Measurements from ENCODE around the gene MRGPRD. TPM values are rescaled to one million over a fixed set of nuclear protein-coding genes. Genes with fewer than 3 reads are reported as not detected.

The MRGPRD gene, protein sequence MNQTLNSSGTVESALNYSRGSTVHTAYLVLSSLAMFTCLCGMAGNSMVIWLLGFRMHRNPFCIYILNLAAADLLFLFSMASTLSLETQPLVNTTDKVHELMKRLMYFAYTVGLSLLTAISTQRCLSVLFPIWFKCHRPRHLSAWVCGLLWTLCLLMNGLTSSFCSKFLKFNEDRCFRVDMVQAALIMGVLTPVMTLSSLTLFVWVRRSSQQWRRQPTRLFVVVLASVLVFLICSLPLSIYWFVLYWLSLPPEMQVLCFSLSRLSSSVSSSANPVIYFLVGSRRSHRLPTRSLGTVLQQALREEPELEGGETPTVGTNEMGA
- total RNA-seq: not detected in 2 replicates

DNA sequence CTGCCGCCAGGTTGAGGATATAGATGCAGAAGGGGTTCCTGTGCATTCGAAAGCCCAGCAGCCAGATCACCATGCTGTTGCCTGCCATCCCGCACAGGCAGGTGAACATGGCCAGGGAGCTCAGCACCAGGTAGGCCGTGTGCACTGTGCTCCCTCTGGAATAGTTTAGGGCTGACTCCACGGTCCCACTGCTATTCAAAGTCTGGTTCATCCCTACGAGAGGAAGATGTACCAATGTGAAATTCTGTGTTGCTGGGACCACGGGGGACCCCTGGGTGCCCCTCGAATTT is at the start of gene MRGPRD:
Gene MRGPRD (minus strand): TSS at position 211 of the 290 bp plus-strand sequence. CDS start 0 bp downstream, at position 211.
- no peaks in the 10 kb centered on the region for H3K36me3 Mint-ChIP-seq (ENCODE audit: low read depth)
- H3K9me3 Mint-ChIP-seq: peaks cover 4% of the 10 kb centered on the region
- no peaks in the 10 kb centered on the region for H3K4me1 Mint-ChIP-seq (ENCODE audit: low read depth)
- DNase-seq (ENCODE audit: low spot score): no peak
- no peak within 1 kb of the TSS for H3K4me3 Mint-ChIP-seq
- H3K27ac Mint-ChIP-seq: no peak within 1 kb of the TSS
- intact Hi-C loops (cut with micrococcal nuclease): no loop called here
- H3K27me3 Mint-ChIP-seq (ENCODE audit: insufficient read depth): peaks cover 2% of the 10 kb centered on the region

DNA sequence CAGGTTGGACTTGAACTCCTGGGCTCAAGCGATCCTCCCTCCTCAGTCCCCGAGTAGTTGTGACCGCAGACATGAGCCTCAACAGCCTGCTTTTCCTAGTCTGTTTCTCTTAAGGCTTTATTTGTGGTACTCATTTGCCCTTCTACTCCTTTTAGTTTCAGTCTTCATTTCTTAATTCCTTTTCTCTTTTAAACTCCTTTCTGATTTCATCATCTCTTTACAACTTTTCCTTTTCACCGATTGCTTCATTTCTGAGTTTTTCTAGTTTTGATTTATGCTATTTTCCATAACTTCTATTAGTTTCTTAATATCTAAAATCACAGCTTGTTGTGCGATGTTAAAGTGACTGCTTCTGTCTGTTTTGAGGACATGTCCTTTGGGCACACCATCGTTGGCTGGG is 49.5 kb upstream of the MRGPRD start:
- H3K27me3 Mint-ChIP-seq (ENCODE audit: insufficient read depth): peaks cover 2% of the 10 kb centered on the region
- intact Hi-C loops (cut with micrococcal nuclease): no loop called here

DNA sequence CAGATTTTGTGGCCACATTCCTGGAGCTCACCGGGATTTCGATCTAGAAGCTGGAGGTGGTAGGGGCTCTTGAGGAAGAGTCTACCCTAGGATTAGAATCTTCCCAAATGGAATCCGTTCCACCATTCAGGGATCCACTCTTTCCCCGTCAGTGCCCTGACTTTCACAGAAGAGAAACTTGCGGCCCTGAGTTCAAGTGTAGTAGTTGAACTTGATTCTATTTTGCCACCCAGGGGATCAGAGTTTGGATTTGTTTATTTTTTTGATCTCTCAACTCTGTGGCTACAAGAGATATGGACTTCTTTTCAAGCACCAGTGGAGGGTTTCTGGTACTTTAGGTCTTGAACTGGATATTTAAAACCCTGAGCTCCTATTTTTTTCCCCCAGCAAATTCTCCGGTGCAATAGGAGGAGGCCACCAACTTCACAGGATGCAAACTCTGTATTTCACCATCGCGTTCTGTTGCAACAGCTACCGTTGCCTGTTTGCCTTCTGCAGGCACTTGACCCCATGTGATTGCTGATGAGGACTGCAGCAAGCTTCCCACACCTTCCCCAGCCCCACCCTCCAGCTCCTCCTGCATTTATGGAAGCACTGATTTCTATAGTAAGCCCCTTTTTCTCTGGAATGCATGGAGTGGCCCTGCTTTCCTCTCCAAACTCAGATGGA is 47.1 kb upstream of the MRGPRD start:
- no peaks in the 10 kb centered on the region for H3K9me3 Mint-ChIP-seq
- DNase-seq (ENCODE audit: low spot score): no peak
- no peaks in the 10 kb centered on the region for H3K36me3 Mint-ChIP-seq (ENCODE audit: low read depth)
- H3K4me1 Mint-ChIP-seq (ENCODE audit: low read depth): no peaks in the 10 kb centered on the region
- H3K27me3 Mint-ChIP-seq (ENCODE audit: insufficient read depth): peaks cover 2% of the 10 kb centered on the region
- intact Hi-C loops (cut with micrococcal nuclease): no loop called here
- no peak overlapping the region for H3K27ac Mint-ChIP-seq
- H3K4me3 Mint-ChIP-seq: no peak overlapping the region

More for the DNA sequence above, 49.5 kb upstream of the MRGPRD start:
- H3K36me3 Mint-ChIP-seq (ENCODE audit: low read depth): no peaks in the 10 kb centered on the region
- no peaks in the 10 kb centered on the region for H3K9me3 Mint-ChIP-seq
- DNase-seq (ENCODE audit: low spot score): no peak
- H3K27ac Mint-ChIP-seq: no peak overlapping the region
- no peaks in the 10 kb centered on the region for H3K4me1 Mint-ChIP-seq (ENCODE audit: low read depth)
- no peak overlapping the region for H3K4me3 Mint-ChIP-seq

DNA sequence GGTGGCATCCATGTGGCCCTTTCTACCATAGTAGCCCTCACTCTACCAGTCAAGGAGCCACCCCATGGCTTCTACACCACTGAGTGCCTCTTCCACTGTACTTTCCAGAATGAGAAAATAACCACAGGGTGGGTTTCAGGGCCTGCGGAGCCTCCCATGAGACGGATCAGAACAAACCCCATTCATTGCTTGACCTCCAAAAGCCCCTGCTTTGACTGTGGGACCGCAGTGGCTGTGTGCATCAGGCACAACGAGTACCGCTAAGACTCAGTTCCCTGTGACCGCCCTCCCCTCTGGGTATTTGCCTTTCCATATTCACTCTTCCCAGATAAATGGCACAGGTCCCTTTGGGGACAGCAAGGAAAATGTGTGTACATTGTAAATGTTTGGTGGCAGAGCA is 43.7 kb upstream of the MRGPRD start:
- DNase-seq (ENCODE audit: low spot score): no peak
- Mint-ChIP-seq H3K9me3 (no peaks in the 10 kb centered on the region), H3K27ac (no peak overlapping the region), H3K4me3 (no peak overlapping the region), H3K36me3 (ENCODE audit: low read depth) (no peaks in the 10 kb centered on the region), H3K27me3 (ENCODE audit: insufficient read depth) (peaks cover under 1% of the 10 kb centered on the region), H3K4me1 (ENCODE audit: low read depth) (no peaks in the 10 kb centered on the region)
- intact Hi-C loops (cut with micrococcal nuclease): no loop called here

DNA sequence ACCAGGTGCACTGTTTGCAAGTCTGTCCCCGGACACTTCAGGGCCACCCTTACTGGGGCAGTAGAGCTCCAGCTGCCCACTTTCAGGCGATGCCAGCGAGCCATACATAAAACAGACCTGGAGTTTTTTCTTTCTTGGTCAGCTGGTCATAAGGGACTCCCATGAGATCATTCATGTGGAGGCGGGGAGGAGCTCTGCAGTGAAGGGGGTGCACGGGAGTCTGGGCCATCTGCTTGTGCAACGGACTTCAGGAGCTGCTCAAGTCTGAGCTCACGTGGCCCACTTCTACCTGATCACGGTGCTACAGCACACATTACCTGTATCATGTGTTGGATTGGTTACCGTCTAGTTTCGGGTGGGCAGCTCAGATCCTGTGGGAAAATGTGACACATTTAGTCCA is 41.5 kb upstream of the MRGPRD start:
- H3K9me3 Mint-ChIP-seq: no peaks in the 10 kb centered on the region
- DNase-seq (ENCODE audit: low spot score): no peak
- no peak overlapping the region for H3K27ac Mint-ChIP-seq
- H3K27me3 Mint-ChIP-seq (ENCODE audit: insufficient read depth): no peaks in the 10 kb centered on the region
- no peak overlapping the region for H3K4me3 Mint-ChIP-seq
- H3K4me1 Mint-ChIP-seq (ENCODE audit: low read depth): no peaks in the 10 kb centered on the region
- intact Hi-C loops (cut with micrococcal nuclease): no loop called here
- no peaks in the 10 kb centered on the region for H3K36me3 Mint-ChIP-seq (ENCODE audit: low read depth)

DNA sequence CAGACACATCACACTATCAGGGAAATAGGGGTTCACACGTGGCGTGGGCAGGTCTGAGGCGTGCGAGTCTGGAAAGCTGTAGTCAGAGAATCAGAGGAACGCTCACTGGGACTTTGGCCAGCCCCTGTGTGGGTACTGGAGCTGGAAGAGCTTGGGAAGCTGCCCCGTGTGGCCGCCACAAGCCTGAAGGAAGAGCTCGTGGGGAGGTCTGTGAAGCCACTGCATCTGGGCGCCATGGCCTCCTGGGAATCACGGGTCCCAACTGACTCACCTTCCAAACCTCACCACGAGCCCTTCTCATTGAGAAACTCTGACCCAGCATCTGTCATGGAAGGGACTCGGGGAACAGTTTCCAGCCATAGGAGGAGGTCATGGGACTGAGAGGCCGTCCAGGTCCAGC is 38.1 kb upstream of the MRGPRD start:
- peaks cover 2% of the 10 kb centered on the region for H3K27me3 Mint-ChIP-seq (ENCODE audit: insufficient read depth)
- intact Hi-C loops (cut with micrococcal nuclease): no loop called here
- H3K36me3 Mint-ChIP-seq (ENCODE audit: low read depth): no peaks in the 10 kb centered on the region
- no peak for DNase-seq (ENCODE audit: low spot score)
- H3K9me3 Mint-ChIP-seq: no peaks in the 10 kb centered on the region
- no peaks in the 10 kb centered on the region for H3K4me1 Mint-ChIP-seq (ENCODE audit: low read depth)
- no peak overlapping the region for H3K4me3 Mint-ChIP-seq
- H3K27ac Mint-ChIP-seq: no peak overlapping the region

DNA sequence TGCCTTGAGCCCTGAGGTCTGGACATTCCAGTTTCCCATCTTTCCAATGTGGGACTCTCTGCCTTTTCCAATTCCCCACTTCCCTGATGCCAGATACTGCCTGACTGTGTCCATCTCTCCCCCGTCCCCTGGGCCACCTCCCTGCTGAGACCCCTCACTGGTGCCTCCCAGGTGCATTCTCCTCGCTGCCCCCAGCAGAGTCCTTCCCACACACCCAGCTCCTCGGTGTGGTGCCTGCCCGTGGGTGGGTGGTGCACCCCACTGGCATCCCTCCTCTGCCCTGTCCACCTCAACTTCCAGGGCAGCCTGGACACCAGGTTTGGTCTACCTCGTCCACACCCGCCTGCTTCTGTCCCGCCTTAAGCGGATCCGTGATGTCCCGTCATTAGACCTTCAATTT is 37.2 kb upstream of the MRGPRD start:
- Mint-ChIP-seq H3K4me1 (ENCODE audit: low read depth) (no peaks in the 10 kb centered on the region), H3K4me3 (no peak overlapping the region), H3K9me3 (no peaks in the 10 kb centered on the region), H3K27me3 (ENCODE audit: insufficient read depth) (peaks cover 2% of the 10 kb centered on the region), H3K36me3 (ENCODE audit: low read depth) (no peaks in the 10 kb centered on the region), H3K27ac (no peak overlapping the region)
- DNase-seq (ENCODE audit: low spot score): no peak
- intact Hi-C loops (cut with micrococcal nuclease): no loop called here

DNA sequence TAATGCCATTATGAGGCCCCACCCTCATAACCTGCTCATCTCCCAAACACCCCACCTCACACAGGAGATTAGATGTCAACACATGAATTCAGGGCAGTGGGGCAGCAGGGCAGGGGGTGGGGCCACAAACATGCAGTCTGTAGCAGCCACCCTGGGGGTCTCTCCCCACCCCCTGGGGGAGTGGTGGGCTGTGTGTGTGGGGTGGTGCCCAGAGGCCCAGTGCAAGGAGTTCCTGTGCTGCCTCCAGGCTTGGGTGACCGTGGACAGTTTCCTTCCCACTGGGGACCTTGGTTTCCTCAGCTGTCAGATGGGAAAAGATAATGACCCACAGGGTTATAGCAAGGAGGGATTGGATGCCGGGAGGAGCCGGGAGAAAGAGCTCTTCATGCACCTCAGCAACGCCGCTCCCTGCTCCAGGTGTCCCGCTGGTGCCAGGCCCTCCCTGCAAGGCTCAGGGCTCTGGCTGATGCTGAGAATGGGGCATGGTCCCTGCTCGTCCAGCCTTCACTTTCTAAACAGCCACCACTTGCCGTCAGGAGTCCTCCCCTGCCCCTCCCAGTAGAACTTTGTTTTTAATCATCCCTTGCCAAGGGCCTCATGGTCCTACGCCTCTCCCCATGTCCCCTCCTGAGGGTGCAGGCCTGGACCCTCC is 34.2 kb upstream of the MRGPRD start:
- Mint-ChIP-seq H3K36me3 (ENCODE audit: low read depth) (no peaks in the 10 kb centered on the region), H3K4me3 (no peak overlapping the region), H3K27me3 (ENCODE audit: insufficient read depth) (peaks cover 17% of the 10 kb centered on the region), H3K9me3 (no peaks in the 10 kb centered on the region), H3K4me1 (ENCODE audit: low read depth) (no peaks in the 10 kb centered on the region), H3K27ac (no peak overlapping the region)
- intact Hi-C loops (cut with micrococcal nuclease): no loop called here
- DNase-seq (ENCODE audit: low spot score): no peak

DNA sequence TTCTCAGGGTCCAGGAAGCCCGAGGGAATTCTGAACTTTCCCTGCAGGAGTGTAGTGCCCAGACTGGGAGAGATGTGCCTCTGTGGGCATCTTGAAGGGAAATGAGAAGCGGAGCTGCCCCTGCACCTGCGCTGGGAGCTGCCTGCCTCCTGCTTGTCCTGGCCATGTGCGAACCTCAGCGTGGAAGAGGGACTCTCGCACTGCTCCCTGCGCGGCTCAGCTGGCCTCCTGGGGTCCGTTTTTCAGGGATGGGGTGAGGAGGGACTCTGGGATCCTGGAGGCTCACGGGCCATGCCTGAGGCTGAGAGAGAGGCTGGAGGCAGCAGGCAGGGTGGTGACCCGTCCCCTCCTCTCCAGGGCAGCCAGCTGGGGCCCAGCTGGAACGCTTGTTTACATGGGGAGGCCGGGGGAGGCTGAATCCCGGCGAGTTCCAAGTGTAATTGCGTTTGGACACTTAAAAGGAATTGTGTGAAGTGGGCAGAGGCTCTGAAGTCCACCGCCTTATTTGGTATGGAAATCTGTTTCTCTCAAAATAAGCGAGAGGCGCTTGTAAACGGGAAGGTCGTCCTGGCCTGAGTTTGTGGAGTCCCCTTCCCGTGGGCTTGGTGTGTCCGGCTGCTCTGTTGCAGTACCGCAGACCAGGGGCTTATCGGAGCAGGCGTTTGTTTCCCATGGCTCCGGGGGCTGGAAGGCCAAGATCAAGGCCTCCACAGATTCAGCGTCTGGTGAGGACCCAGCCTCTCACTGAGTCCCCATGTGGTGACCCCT is 33.5 kb upstream of the MRGPRD start:
- Mint-ChIP-seq H3K36me3 (ENCODE audit: low read depth) (no peaks in the 10 kb centered on the region), H3K4me1 (ENCODE audit: low read depth) (no peaks in the 10 kb centered on the region), H3K4me3 (no peak overlapping the region), H3K27me3 (ENCODE audit: insufficient read depth) (peaks cover 17% of the 10 kb centered on the region), H3K9me3 (no peaks in the 10 kb centered on the region), H3K27ac (no peak overlapping the region)
- DNase-seq (ENCODE audit: low spot score): no peak
- intact Hi-C loops (cut with micrococcal nuclease): no loop called here

DNA sequence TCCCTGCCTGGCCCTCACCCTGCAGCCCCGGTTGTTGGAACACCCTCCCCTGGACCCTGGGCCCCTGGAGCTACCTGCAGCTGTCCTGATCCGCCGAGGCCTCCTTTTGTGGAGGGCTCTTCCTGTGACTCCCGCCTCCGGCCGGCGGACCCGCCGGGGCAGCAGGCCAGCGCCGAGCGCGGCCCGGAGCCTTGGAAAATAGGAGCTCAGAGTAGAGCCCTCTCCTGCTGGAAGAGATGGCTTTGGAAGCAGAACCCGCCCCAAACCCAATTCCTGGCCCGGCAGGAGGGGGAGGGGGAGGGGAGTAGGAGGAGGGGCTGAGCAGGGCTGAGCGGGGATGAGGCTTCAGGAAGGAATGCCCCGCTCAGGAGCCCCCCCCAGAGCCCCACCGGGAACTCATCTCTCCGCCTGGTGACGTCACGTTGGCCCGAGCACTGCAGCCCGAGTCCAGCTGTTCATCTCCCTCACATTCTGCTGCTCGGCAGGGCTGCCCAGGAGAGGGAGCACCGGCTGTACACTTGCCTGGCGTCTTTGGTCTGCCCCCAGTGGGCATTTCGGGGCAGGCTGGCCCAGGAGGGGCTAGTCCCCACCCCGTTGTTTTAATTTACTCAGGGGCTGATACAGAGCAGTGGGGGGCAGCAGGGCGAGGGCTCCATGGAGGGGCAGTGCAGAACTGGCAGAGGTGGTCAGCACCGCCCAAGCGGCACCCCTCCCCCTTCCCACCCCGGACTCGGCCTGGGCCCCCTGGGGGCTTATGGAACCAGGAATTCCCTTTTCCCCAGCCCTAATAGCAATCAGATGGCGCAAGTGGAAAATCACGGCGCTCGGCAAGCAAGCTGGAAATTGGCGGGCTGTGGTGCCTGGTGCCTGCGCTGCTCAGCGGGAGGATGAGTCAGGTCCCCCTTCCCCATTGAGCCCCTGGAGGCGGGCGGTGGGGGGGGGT is 32.5 kb upstream of the MRGPRD start, which contains the start of gene MRGPRF:
Gene MRGPRF (minus strand): TSS at position 238 of the 943 bp plus-strand sequence. CDS start 3,345 bp downstream, outside the sequence.
- H3K4me1 Mint-ChIP-seq (ENCODE audit: low read depth): no peaks in the 10 kb centered on the region
- no peaks in the 10 kb centered on the region for H3K36me3 Mint-ChIP-seq (ENCODE audit: low read depth)
- H3K9me3 Mint-ChIP-seq: no peaks in the 10 kb centered on the region
- H3K4me3 Mint-ChIP-seq: no peak within 1 kb of the TSS
- no peak within 1 kb of the TSS for H3K27ac Mint-ChIP-seq
- peaks cover 17% of the 10 kb centered on the region for H3K27me3 Mint-ChIP-seq (ENCODE audit: insufficient read depth)
- no peak for DNase-seq (ENCODE audit: low spot score)
- intact Hi-C loops (cut with micrococcal nuclease): no loop called here

DNA sequence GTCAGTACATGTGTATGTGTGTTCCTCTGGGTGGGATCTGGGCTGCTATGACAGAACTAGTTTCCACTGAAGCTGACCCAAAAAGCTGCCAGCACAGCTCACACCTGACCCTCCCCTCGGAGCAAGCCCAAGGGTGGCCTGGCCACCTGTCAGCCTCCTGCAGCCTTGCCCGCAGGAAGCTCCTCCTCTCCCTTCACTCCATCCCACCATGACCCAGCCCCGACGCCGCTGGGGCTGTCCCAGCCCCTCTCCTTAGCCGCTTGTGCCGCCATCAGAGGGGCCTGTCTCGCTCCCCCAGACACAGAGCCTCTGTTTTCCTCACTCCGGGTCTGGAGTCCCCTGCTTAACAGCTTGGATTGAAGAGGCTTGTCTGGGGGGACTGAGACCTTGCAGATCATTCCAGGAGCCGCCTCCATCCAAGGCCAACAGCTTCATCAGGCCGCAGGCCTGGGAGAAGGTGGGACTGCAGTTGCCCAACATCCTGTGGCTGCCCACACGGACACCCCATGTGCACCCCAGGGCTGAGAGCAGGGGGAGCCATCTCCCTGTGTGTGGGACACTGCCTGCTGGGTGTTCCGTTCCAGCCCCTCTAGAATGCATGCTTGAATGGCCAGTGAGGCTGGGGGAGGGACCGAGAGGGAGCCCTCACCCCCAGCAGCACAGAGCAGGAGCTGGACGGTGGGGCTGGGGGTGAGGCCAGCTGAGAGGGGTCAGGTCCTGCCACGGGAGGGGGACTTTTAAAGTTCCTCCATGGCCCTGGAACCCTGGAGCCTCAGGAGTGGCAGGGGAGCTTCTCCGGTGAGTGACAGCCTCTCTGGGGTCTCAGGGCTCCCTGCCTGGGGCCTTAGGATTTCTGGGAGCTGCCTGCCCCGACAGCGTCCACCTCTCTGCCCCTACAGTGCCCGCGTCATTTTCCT is 31.6 kb upstream of the MRGPRD start:
- Mint-ChIP-seq H3K9me3 (no peaks in the 10 kb centered on the region), H3K27ac (no peak overlapping the region), H3K4me3 (no peak overlapping the region), H3K4me1 (ENCODE audit: low read depth) (no peaks in the 10 kb centered on the region), H3K36me3 (ENCODE audit: low read depth) (no peaks in the 10 kb centered on the region), H3K27me3 (ENCODE audit: insufficient read depth) (peaks cover 17% of the 10 kb centered on the region)
- no peak for DNase-seq (ENCODE audit: low spot score)
- intact Hi-C loops (cut with micrococcal nuclease): no loop called here
